ENCODE data around the gene HLA-DPB1.

The HLA-DPB1 gene

GRCh38 chr6:33105386-33105785 is 29.6 kb downstream of the HLA-DPB1 start:
- DNase-seq: no peak

GRCh38 chr6:33105916-33106871 is 30.4 kb downstream of the HLA-DPB1 start:
- DNase-seq: no peak

- DNase-seq: no peak
These were observed 31.9 kb downstream of the HLA-DPB1 start for GRCh38 chr6:33107641-33108040.

- no peak for DNase-seq
These were observed 32.5 kb downstream of the HLA-DPB1 start for GRCh38 chr6:33108307-33108706.

- peak in 1 of 2 experiments; percentile 18 for DNase-seq
These were observed 36.4 kb downstream of the HLA-DPB1 start for GRCh38 chr6:33112148-33112547.

- no peak for DNase-seq
These were observed 38.0 kb downstream of the HLA-DPB1 start for GRCh38 chr6:33113755-33114154.

GRCh38 chr6:33114406-33114805 is 38.6 kb downstream of the HLA-DPB1 start:
- DNase-seq: no peak

- no peak for DNase-seq
These were observed 40.6 kb downstream of the HLA-DPB1 start for GRCh38 chr6:33116417-33116816.

- no peak for DNase-seq
These were observed 41.3 kb downstream of the HLA-DPB1 start for GRCh38 chr6:33116841-33117711.

- no peak for DNase-seq
These were observed 42.1 kb downstream of the HLA-DPB1 start for GRCh38 chr6:33117811-33118277.

- peak; percentile 5 to 38 for DNase-seq
These were observed 42.8 kb downstream of the HLA-DPB1 start for GRCh38 chr6:33118525-33119123.

- DNase-seq: no peak
These were observed 44.2 kb downstream of the HLA-DPB1 start for GRCh38 chr6:33120001-33120400.

GRCh38 chr6:33123181-33123580 is 47.4 kb downstream of the HLA-DPB1 start:
- no peak for DNase-seq

- peak; percentile 60 to 62 for DNase-seq
These were observed 48.1 kb downstream of the HLA-DPB1 start for GRCh38 chr6:33123732-33124524.

- no peak for DNase-seq
These were observed 48.7 kb downstream of the HLA-DPB1 start for GRCh38 chr6:33124525-33124901.

- no peak for DNase-seq
These were observed 49.2 kb downstream of the HLA-DPB1 start for GRCh38 chr6:33124947-33125346.

- peak; percentile 9 to 28 for DNase-seq
These were observed 50.4 kb downstream of the HLA-DPB1 start for GRCh38 chr6:33126101-33126714.

GRCh38 chr6:33128318-33128717 is 52.5 kb downstream of the HLA-DPB1 start:
- DNase-seq: no peak

- no peak for DNase-seq
These were observed 56.3 kb downstream of the HLA-DPB1 start for GRCh38 chr6:33132081-33132524.

- DNase-seq: no peak
These were observed 60.6 kb downstream of the HLA-DPB1 start for GRCh38 chr6:33136310-33136900.
